GM12878 (cell line): ENCODE results near the gene KCNA2. TPM values are rescaled to one million over a fixed set of nuclear protein-coding genes. Genes with fewer than 3 reads are reported as not detected.

Source experiments
- ATAC-seq: fragments of 200-7000 bp; cut with Tn5 transposase; 3 replicates; pipeline ENCODE4 v1.9.1; 2020; ENCODE audit warnings: mild to moderate bottlenecking, moderate library complexity
- BruUV-seq: library from RNA; stranded (reverse); fragments of 400-500 nt; replicated peaks from 2 replicates; lab custom pipeline; 2021; lab: Mats Ljungman, UMichigan
- CTCF ChIA-PET: fragments of 300-600 bp; sonication (Branson Sonifier 250); formaldehyde crosslinking; extraction: SDS; loops from one replicate; lab custom pipeline; 2021; ENCODE audit warnings: inconsistent platforms; lab: Yijun Ruan, JAX
- POLR2A ChIA-PET: fragments of 350-600 bp; formaldehyde crosslinking; extraction: SDS; loops from one replicate; lab custom pipeline; 2021; ENCODE audit warnings: inconsistent platforms; lab: Charles Lee
- RAD21 ChIA-PET: fragments of 300-600 bp; sonication (Branson Sonifier 250); formaldehyde crosslinking; loops from one replicate; lab custom pipeline; 2023; ENCODE audit warnings: antibody characterized with exemption; ENCODE audit not compliant: unreplicated experiment; lab: Charles Lee
- SMC1A ChIA-PET: fragments of 300-600 bp; sonication (Branson Sonifier 250); formaldehyde crosslinking; loops from one replicate; lab custom pipeline; 2023; ENCODE audit not compliant: unreplicated experiment, uncharacterized antibody; lab: Charles Lee
- DNase-seq: peaks from one replicate; pipeline ENCODE4 v3.0.0-alpha.2; 2011; ENCODE audit warnings: low read depth, low spot score
- FAIRE-seq: peaks from 3 replicates; lab custom pipeline; 2011; peaks lifted over from hg19 to GRCh38; lab: Jason Lieb, UNC
- H2AFZ ChIP-seq: 2 replicates; pipeline ENCODE4 v1.6.0; 2011; ENCODE audit warnings: low read depth, low read length, control low read depth; ENCODE audit not compliant: control insufficient read depth
- H3K27ac ChIP-seq: 2 replicates; pipeline ENCODE4 v1.5.1; 2011; ENCODE audit warnings: control low read depth; ENCODE audit not compliant: control insufficient read depth, insufficient read depth
- H3K27me3 ChIP-seq, 2 experiments: replicated peaks in 1 of 2; 2 replicates each; pipeline versions ENCODE4 v1.6.0 to v1.6.1; 2011; ENCODE audit warnings: low read length in 1 of 2; ENCODE audit not compliant: control insufficient read depth in 2 of 2, insufficient read depth in 2 of 2
- H3K36me3 ChIP-seq, 2 experiments: 2 replicates each; pipeline ENCODE4 v1.5.1; 2011; ENCODE audit warnings: low read length in 1 of 2; ENCODE audit not compliant: control insufficient read depth in 2 of 2, insufficient read depth in 2 of 2
- H3K4me1 ChIP-seq: 2 replicates; pipeline ENCODE4 v1.6.1; 2011; ENCODE audit warnings: mild to moderate bottlenecking, low read length, moderate library complexity, mixed read lengths; ENCODE audit not compliant: control insufficient read depth, insufficient read depth
- H3K4me2 ChIP-seq: 2 replicates; pipeline ENCODE4 v1.6.0; 2011; ENCODE audit warnings: control low read depth; ENCODE audit not compliant: control insufficient read depth, insufficient read depth
- H3K4me3 ChIP-seq: fragments of 200-600 bp; sonication (generic); 2 replicates; pipeline ENCODE4 v1.5.1; 2016
- H3K79me2 ChIP-seq: 2 replicates; pipeline ENCODE4 v1.6.0; 2011; ENCODE audit warnings: low read length; ENCODE audit not compliant: control insufficient read depth, insufficient read depth
- H3K9ac ChIP-seq: 2 replicates; pipeline ENCODE4 v1.8.0; 2011; ENCODE audit warnings: low read length, control low read depth, mixed read lengths; ENCODE audit not compliant: control insufficient read depth, insufficient read depth
- H3K9me3 ChIP-seq: replicated peaks from 3 replicates; pipeline ENCODE4 v1.5.1; 2011; ENCODE audit warnings: mild to moderate bottlenecking, low read length; ENCODE audit not compliant: control insufficient read depth, insufficient read depth
- H4K20me1 ChIP-seq: 2 replicates; pipeline ENCODE4 v1.6.0; 2011; ENCODE audit not compliant: control insufficient read depth, insufficient read depth
- BCL3 ChIP-seq: IDR thresholded peaks from 2 replicates; pipeline ENCODE4 v1.6.1; 2011; ENCODE audit warnings: borderline replicate concordance, low read depth, mild to moderate bottlenecking, moderate library complexity, low read length; ENCODE audit not compliant: insufficient read depth, poor library complexity, severe bottlenecking
- BRCA1 ChIP-seq: IDR thresholded peaks from 2 replicates; pipeline ENCODE4 v1.6.1; 2011; ENCODE audit warnings: low read depth, low read length, improper control_type of control experiment
- CHD2 ChIP-seq: IDR thresholded peaks from 2 replicates; pipeline ENCODE4 v1.6.1; 2011; ENCODE audit warnings: low read depth, low read length, improper control_type of control experiment, borderline replicate concordance
- CTCF ChIP-seq, 3 experiments: IDR thresholded peaks in 2 of 3; conservative IDR thresholded peaks in 1 of 3; 2 replicates each; pipeline ENCODE4 v1.5.1; 2011; ENCODE audit warnings: low read depth in 3 of 3, low read length in 3 of 3, mild to moderate bottlenecking in 3 of 3, control low read depth in 2 of 3, moderate library complexity in 2 of 3, inconsistent platforms in 1 of 3, mixed read lengths in 1 of 3; ENCODE audit not compliant: control insufficient read depth in 2 of 3, insufficient read depth in 1 of 3; ENCODE audit errors: extremely low read depth in 1 of 3
- DPF2 ChIP-seq: fragments of 450-650 bp; IDR thresholded peaks from 2 replicates; pipeline ENCODE4 v1.6.1; 2017; ENCODE audit warnings: mild to moderate bottlenecking
- ETV6 ChIP-seq, 2 experiments: fragments of 450-650 bp in 1 of 2; IDR thresholded peaks in 1 of 2; conservative IDR thresholded peaks in 1 of 2; 2 replicates each; pipeline ENCODE4 v1.6.1; 2014; ENCODE audit warnings: antibody characterized with exemption in 1 of 2, borderline replicate concordance in 1 of 2, low read depth in 1 of 2, mild to moderate bottlenecking in 1 of 2, moderate library complexity in 1 of 2
- FOS ChIP-seq: IDR thresholded peaks from 3 replicates; pipeline ENCODE4 v1.6.1; 2011; ENCODE audit warnings: borderline replicate concordance; ENCODE audit not compliant: insufficient read length; ENCODE audit errors: extremely low read depth
- GABPA ChIP-seq: IDR thresholded peaks from 2 replicates; pipeline ENCODE4 v1.6.1; 2014; ENCODE audit warnings: antibody characterized with exemption, low read depth, mild to moderate bottlenecking, inconsistent platforms
- RUNX3 ChIP-seq: IDR thresholded peaks from 2 replicates; pipeline ENCODE4 v1.6.1; 2012; ENCODE audit warnings: low read length, inconsistent platforms
- SMC3 ChIP-seq: IDR thresholded peaks from 2 replicates; pipeline ENCODE4 v1.6.1; 2011; ENCODE audit warnings: low read length, improper control_type of control experiment, borderline replicate concordance
- STAT3 ChIP-seq: IDR thresholded peaks from 2 replicates; pipeline ENCODE4 v1.6.1; 2011; ENCODE audit warnings: low read depth, low read length, improper control_type of control experiment
- USF2 ChIP-seq: IDR thresholded peaks from 2 replicates; pipeline ENCODE4 v1.6.1; 2011; ENCODE audit warnings: low read depth, low read length, improper control_type of control experiment, borderline replicate concordance
- ZBED1 ChIP-seq: IDR thresholded peaks from 2 replicates; pipeline ENCODE4 v1.6.1; 2016; ENCODE audit warnings: borderline replicate concordance
- ZBTB40 ChIP-seq: fragments of 450-650 bp; IDR thresholded peaks from 2 replicates; pipeline ENCODE4 v1.6.1; 2016; ENCODE audit warnings: mild to moderate bottlenecking, moderate library complexity, borderline replicate concordance
- ZNF274 ChIP-seq: IDR thresholded peaks from one replicate; pipeline ENCODE4 v1.8.0; 2011; ENCODE audit not compliant: insufficient read length, insufficient read depth
- WGBS: methylation state at CpG from one replicate; pipeline ENCODE4 v1.1.6; 2016; ENCODE audit warnings: low lambda C conversion rate; ENCODE audit not compliant: insufficient replicate concordance, insufficient coverage; ENCODE audit errors: missing lambda C conversion rate; 5-methylcytosine and 5-hydroxymethylcytosine counted together
- in situ Hi-C: fragments of 300-500 bp; cut with MboI; formaldehyde crosslinking; loops from 9 replicates; pipeline ENCODE4 v1.14.3; 2018; ENCODE audit warnings: mixed read lengths
- intact Hi-C: fragments of 100-400 bp; cut with micrococcal nuclease; formaldehyde crosslinking; loops from one replicate; pipeline ENCODE4 v1.14.2; 2022; ENCODE audit not compliant: unreplicated experiment
- polyA plus RNA-seq, 11 experiments: library from polyadenylated mRNA; depleted of rRNA in 4 of 11; unstranded in 6 of 11; stranded (reverse) in 5 of 11; fragments of >200 nt; fragmentation: Nextera tagmentation in 4 of 11; fragmentation: Illumina TruSeq in 1 of 11; extraction: Ambion mirVana in 4 of 11; extraction: Trizol in 1 of 11; gene quantifications; 1 replicate in 1 of 11; 2 replicates in 10 of 11; pipeline versions ENCODE4 v1.2.1 to v1.2.3, GENCODE V29; 2011 to 2016; ENCODE audit warnings: inconsistent platforms in 2 of 11, missing spikeins in 2 of 11, low read depth in 1 of 11
- total RNA-seq, 4 experiments: library from RNA; depleted of rRNA in 3 of 4; stranded (reverse); fragments of >200 nt in 3 of 4; fragmentation: Illumina TruSeq in 1 of 4; extraction: Trizol in 1 of 4; gene quantifications; 2 replicates each; pipeline versions ENCODE4 v1.2.1 to v1.2.3, GENCODE V29; 2013 to 2021

KCNA2 gene
- total and polyA plus RNA-seq, 10 of the 15 experiments (the other 5 are each of a cell fraction or from before 2014, with no cell fraction given): 0.02 to 0.56 (median 0.10) TPM; not detected in 2

GRCh38 chr1:110610696-110611286 lies 4.6 kb upstream of the KCNA2 start:
- H3K27ac ChIP-seq: no peak overlapping the region
- no peak overlapping the region for H3K9ac ChIP-seq
- 5% methylated on average over 4 of the region's 4 CpGs for WGBS
- ATAC-seq (no peak), FAIRE-seq (no peak), DNase-seq (no peak)
- SMC1A ChIA-PET: interaction anchor here (1.0 to 1.6 kb wide), 3 partner anchors 84 to 177 kb away, joined by 3 to 4 read pairs (median 3); no protein-coding TSS in a partner anchor
- no peaks in the 10 kb centered on the region for H3K9me3 ChIP-seq
- no TSS peak for BruUV-seq
- H3K4me1 ChIP-seq: no peaks in the 10 kb centered on the region; the same call in 1 of the 2 replicates
- intact Hi-C loops: no loop called here
- H4K20me1 ChIP-seq: no peaks in the 10 kb centered on the region
- peaks cover 18 to 25% of the 10 kb centered on the region in 2 experiments for H3K27me3 ChIP-seq
- H3K4me2 ChIP-seq: no peak overlapping the region
- H3K79me2 ChIP-seq: no peaks in the 10 kb centered on the region
- RAD21 ChIA-PET: no interaction called here
- POLR2A ChIA-PET: no interaction called here
- H3K4me3 ChIP-seq: no peak overlapping the region
- CTCF ChIA-PET: interaction anchor here (0.8 kb wide), 1 partner anchor 17 kb away, joined by 3 read pairs; no protein-coding TSS in a partner anchor
- in situ Hi-C loops: no loop called here
- H2AFZ ChIP-seq: no peak overlapping the region
- H3K36me3 ChIP-seq: no peaks in the 10 kb centered on the region
- no peak for TF ChIP-seq ZBTB40
- no peak for TF ChIP-seq CHD2
- no peak for TF ChIP-seq STAT3
- no peak for TF ChIP-seq CTCF (IDR thresholded peaks at IDR 0.05 in 2 of 3, conservative IDR thresholded peaks at IDR 0.05 in 1 of 3; ENCODE audit: control insufficient read depth in 2 of 3, extremely low read depth in 1 of 3, insufficient read depth in 1 of 3, low read depth in 3 of 3, low read length in 3 of 3)
- TF ChIP-seq BRCA1: no peak
- TF ChIP-seq USF2: no peak
- no peak for TF ChIP-seq ETV6 (conservative IDR thresholded peaks at IDR 0.05 in 1 of 2, IDR thresholded peaks at IDR 0.05 in 1 of 2; ENCODE audit: borderline replicate concordance in 1 of 2, low read depth in 1 of 2)
- TF ChIP-seq BCL3: no peak
- TF ChIP-seq DPF2: no peak
- no peak for TF ChIP-seq ZBED1
- no peak for TF ChIP-seq FOS
- TF ChIP-seq RUNX3: no peak
- TF ChIP-seq SMC3: no peak
- no peak for TF ChIP-seq GABPA
- no peak for TF ChIP-seq ZNF274
